Stimulated activated CD8-positive, alpha-beta memory T cell treated with anti-CD3 and anti-CD28 coated beads, Interleukin-4, amount 100 ng/mL, for 4 hours (primary cell): ENCODE data around the gene POLR2F.
"Not testable (repeated sequence)": the region's sequence is repeated elsewhere in the genome, so short reads cannot be mapped to it uniquely, and the experiment has no call there.

Source experiments
- DNase-seq, 2 donors: peaks; one replicate each; pipeline ENCODE4 v3.0.0-alpha.2; 2020; ENCODE audit warnings: low read depth in 2 of 2, low spot score in 1 of 2

Gene POLR2F

GRCh38 chr22:37925330-37925729 lies 28.2 kb upstream of the POLR2F start:
- DNase-seq = no peak

- no peak for DNase-seq
Observed at GRCh38 chr22:37925767-37926166, 27.7 kb upstream of the POLR2F start.

GRCh38 chr22:37926358-37926757 lies 27.1 kb upstream of the POLR2F start:
- DNase-seq = no peak

- no peak for DNase-seq
Observed at GRCh38 chr22:37926771-37927636, 26.5 kb upstream of the POLR2F start.

- no peak for DNase-seq
Observed at GRCh38 chr22:37927637-37927936, 25.9 kb upstream of the POLR2F start.

GRCh38 chr22:37929390-37929789 lies 24.1 kb upstream of the POLR2F start:
- no peak for DNase-seq

GRCh38 chr22:37930270-37930951 lies 23.1 kb upstream of the POLR2F start:
- DNase-seq = no peak

- DNase-seq = no peak
Observed at GRCh38 chr22:37930952-37931440, 22.5 kb upstream of the POLR2F start.

GRCh38 chr22:37931893-37932389 lies 21.6 kb upstream of the POLR2F start:
- DNase-seq = no peak

- DNase-seq = no peak
Observed at GRCh38 chr22:37932401-37932800, 21.1 kb upstream of the POLR2F start.

- DNase-seq = no peak
Observed at GRCh38 chr22:37932821-37933578, 20.5 kb upstream of the POLR2F start.

GRCh38 chr22:37933711-37934376 lies 19.7 kb upstream of the POLR2F start:
- peak; percentile 51 to 60 for DNase-seq

- no peak for DNase-seq
Observed at GRCh38 chr22:37940698-37941376, 12.7 kb upstream of the POLR2F start.

- DNase-seq = no peak
Observed at GRCh38 chr22:37942133-37942532, 11.4 kb upstream of the POLR2F start.

GRCh38 chr22:37943136-37943824 lies 10.2 kb upstream of the POLR2F start:
- DNase-seq = no peak

GRCh38 chr22:37943825-37944198 lies 9.7 kb upstream of the POLR2F start:
- no peak for DNase-seq

- DNase-seq = not testable (repeated sequence)
Observed at GRCh38 chr22:37944423-37944822, 9.1 kb upstream of the POLR2F start.

- not testable (repeated sequence) for DNase-seq
Observed at GRCh38 chr22:37947142-37947795, 6.2 kb upstream of the POLR2F start.

- DNase-seq = no peak
Observed at GRCh38 chr22:37951305-37951704, 2.2 kb upstream of the POLR2F start.
